GM21423 (cell line): Measurements from ENCODE around the gene DENND2D.

Experiments used
- ATAC-seq: cut with Tn5 transposase; IDR thresholded peaks from one replicate; pipeline ENCODE4 v1.9.1; 2021; ENCODE audit warnings: mild to moderate bottlenecking, moderate library complexity; ENCODE audit not compliant: unreplicated experiment

The DENND2D gene

DNA sequence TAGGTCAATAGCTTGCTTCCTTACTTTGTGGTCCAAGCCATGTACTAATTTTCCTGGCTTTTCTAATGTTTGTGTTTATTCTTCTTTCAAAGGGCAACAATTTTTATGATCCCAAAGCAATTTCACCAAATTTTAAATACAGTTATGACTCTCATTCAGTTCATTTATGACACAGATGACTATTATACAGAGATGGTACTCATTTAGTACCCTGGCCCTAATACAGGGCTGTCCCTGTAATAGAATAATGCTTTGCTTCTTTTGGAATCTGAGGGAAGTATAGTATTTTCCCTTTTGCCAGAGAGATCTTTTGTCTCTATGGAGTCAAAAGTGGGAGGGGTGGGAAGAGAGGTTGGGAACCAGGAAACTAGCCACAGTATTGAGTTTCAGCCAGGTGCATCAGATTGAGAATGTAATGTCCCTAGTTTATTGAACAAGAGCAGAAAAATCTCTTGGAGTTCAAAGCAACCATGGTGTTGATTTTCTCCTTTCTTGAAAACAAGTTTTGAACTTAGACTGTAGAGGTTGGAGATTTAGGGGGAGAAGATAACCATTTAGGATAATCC, 20.4 kb downstream of the DENND2D start:
- no peak for ATAC-seq

DNA sequence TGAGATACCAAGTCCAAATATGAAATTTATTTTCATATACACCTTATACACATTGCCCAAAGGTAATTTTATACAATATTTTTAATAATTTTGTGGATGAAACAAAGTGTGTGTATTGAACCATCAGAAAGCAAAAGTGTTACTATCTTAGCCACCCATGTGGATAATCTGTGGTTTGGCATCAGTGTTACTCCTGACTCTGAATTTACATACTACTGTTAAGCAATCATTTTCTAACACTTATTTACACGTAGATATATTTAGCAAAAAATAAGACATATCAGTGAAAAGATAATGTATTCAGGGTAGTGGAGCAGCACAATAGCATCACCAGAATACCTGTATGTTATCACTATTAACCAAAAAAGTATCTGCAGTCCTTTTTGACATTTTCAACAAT, 23.8 kb downstream of the DENND2D start:
- ATAC-seq: peak; percentile 69

DNA sequence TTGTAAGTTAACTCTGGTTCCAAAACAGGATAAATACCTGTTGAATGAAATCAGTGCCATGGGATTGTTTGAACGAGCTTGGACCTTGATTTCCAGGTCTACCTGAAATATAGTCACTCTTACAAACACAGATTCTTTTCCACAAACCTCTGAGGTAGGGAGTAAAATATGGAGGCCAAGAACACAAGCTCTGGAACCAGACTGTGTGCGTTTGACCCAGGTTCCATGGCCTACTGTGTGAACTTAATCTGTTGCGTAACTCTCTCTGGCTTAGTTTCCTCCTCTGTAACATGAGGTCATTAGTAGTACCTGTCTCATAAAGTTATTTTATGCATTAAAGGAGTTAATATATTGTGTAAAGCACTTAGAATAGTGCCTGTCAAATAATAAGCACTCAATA, 25.1 kb downstream of the DENND2D start:
- no peak for ATAC-seq

DNA sequence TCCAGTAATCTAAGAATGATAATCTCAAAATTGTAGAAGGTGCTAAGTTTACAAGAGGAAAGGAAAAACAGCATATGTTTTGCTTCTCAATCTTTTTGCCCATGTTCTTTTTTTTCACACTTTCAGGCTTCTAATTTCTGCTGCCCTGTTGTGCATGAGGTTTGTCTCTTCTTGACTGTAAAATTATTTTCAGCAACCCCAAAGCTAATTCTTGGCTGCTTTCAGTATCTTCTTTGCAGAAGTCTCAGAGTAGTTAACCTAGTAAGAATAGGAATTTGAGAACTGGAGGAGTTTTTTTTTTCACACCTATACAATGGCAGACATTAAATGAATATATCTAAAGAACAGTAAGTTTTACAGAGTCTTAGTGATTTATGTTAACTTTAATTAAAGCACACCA, 26.4 kb downstream of the DENND2D start:
- ATAC-seq: no peak

DNA sequence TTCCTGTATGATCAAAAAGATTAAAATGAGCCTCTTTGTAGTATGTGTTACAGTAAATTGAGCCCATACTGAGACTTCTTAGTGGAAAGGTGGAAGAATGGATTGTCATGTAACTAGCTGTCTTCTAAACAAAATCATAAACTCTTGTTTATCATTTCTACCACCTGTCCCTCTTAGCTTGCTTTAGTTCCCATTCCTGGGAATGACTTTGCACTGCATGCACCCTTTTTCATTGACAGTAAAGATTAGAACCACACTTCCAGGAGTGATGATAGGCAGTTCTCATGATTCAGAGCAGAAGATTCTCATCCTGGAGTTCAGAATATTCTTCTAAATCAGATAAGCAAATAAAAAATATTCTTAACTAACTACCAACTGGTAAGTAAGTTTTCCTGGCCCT, 28.0 kb downstream of the DENND2D start:
- no peak for ATAC-seq

DNA sequence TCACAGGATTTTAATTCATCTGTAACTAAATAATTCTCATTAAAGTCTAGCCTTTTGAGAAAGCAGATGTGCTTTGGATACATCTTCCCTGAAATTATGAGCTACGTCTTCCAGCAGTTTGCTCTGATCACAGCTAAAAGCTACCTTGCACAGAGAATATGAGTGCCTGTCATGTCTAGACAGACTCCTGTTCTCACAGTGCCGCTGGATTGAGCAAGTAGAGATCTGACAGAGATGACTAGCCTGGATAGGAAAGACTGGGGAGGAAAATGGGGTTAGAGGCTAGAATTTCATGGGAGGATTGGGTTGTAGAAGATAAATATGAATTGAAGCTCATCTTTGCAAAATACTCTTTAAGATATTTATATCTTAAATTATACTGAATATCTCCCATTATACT, 36.3 kb downstream of the DENND2D start:
- ATAC-seq: no peak

DNA sequence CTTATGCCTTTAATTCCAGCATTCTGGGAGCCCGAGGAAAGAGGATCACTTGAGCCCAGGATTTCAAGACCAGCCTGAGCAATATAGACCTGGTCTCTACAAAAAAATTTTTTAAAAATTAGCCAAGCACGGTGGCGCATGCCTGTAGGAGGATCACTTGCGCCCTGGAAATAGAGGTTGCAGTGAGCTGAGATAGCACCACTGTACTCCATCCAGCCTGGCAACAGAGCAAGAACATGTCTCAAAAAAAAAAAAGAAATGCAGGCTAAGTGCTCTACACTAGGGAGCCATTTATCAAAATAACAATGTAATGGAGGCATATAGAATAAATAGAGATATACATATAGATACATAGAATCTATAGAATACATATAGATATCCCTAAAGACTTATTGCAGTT, 37.1 kb downstream of the DENND2D start:
- no peak for ATAC-seq

DNA sequence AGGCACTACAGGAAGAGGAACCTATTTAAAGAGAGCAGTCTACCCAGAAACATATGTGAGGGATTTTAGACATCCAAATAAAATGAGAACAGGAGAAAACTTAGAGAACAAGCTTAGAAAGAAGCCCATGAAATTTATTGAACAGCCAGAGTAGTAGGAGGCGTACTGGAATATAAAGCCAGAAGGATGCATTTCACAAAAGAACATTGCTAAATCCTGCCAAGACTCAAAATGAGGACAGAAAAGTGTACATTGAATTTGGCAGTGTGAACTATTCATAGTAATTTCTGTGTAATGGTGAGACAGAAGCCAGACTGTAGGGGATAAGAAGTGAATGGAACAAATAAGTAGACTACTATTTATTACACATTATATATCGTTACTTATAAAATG, 38.0 kb downstream of the DENND2D start:
- no peak for ATAC-seq

DNA sequence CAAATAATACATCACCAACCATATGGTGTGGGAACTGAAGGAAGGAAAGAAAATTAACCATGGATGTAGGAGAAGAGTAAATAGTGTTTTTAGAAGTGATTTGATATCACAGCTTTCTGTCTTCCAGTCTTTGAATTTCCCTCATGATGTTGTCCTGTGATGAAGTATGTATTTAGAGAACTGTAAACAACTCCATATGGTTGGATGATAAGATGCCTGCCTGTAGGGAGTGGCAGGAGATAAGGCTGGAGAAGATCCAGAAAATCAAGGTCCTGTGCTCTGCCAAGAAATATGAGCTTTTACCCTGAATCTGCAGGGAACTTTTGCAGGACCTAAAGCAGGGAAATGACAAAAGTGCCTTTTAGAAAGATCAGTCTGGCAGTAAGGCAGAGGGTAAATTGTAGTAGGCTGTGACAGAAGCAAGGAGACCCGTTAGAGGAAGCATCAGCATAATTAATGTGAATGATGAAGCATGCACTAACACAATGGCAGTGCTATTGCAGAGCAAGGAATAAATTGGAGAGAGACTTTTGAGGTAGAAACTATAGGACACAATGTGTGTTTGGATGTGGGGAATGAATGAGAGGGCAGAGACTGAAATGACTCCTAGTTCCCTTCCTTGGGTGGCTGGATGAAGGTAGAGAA, 38.5 kb downstream of the DENND2D start:
- no peak for ATAC-seq

DNA sequence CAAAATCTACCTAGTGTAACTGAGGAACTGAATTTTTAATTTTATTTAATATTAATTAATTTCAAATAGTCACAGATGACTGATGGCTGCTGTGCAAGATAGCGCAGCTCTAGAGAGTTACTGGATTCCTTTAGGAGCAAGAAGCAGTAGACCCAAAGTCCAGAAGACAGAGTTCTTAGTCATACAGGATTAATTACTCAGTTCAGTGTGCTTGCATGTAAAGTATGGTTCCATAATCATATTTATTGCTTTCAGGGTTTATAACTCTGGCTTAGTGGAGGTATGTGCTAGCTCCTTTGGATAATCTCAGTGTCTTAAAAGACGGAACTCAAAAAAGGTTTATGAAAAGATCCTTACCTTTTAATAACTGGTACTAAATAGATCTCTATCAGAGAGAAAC, 43.0 kb downstream of the DENND2D start:
- no peak for ATAC-seq

DNA sequence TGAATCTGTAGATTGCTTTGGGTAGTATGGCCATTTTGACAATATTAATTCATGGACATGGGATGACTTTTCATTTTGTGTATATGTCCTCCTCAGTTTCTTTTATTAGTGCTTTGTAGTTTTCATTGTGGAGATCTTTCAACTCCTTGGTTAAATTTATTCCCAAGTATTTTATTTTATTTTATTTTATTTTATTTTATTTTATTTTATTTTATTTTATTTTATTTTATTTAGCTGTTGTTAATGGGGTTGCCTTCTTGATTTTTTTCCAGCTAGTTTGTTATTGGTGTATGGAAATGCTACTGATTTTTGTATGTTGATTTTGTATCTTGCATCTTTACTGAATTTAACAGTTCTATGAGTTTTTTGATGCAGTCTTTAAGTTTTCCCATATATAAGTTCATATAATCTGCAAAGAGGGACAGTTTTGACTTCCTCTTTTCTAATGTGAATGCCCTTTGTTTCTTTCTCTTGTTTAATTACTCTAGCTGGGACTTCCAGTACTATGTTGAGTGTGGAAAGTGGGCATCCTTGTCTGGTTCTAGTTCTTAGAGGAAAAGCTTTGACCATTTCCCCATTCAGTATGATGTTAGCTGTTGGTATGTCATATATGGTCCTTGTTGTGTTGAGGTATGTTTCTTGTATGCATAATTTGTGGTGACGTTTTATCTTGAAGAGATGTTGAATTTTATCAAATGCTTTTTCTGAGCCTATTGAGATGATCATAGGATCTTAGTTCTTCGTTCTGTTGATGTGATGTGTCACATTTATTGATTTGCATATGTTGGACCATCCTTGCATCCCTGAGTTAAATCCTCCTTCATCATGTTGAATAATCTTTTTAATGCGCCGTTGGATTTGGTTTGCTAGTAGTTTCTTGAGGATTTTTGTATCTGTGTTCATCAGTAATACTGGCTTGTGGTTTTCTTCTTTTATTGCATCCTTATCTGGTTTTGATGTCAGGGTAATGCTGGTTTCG, 46.1 kb downstream of the DENND2D start:
- ATAC-seq: no peak

DNA sequence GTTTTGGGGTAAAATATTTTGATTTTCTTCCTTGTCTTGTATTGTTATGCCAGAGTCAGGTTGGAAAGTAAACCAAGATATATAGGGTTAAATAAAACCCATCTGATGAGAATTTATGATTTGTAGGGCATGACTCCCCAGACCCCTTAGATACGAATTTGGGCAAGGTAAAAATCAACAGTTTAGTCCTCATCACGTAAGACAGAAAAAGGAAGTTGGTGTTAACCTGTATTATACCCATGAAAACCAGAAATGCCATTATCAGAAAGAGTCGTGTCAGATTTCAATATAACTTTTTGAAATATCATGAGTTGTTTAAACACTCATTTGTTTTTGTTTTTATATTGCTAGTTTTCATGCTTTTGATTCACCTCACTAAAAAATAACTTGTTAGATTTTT, 48.6 kb downstream of the DENND2D start:
- ATAC-seq: no peak

DNA sequence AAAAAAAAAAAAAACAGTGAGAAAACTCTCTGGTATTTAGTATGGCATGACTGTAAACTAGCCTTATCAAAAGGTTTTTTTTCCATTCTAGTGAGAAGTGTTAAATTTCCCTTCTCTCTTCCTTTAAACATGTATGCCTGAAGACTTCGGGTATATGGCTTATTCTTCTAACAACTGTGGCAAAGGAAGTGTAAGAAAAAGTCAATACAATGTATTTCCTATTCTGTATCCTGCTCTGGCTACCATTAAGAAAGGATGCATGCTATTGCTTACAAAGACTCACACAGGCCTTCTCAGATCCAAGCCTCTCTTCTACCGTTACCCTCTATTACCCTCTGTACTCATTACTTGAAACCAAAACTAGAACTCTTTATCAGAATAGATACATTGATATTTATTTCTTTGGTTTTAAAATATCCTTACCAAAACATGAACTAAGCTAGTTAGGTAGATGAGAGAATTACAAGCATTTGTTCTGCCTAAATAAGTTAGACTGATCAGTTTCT, 52.0 kb downstream of the DENND2D start:
- ATAC-seq: no peak

DNA sequence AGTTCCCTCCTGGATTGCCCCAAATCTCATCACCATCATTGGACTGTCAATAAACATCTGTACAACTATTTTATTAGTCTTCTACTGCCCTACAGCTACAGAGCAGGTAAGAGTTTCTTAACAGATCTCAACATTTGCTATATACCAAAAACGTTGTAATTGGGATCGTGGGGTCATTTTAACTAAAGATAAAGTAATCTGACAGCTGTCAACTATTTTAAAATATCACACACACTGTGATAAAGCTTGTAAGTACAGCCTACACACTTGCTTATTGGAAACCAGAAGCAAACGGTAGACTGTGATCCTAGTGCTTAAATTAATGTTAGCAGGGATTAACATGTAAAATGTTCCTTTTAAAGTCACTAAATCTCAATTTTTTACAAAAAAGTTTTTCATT, 52.5 kb downstream of the DENND2D start:
- ATAC-seq: no peak

DNA sequence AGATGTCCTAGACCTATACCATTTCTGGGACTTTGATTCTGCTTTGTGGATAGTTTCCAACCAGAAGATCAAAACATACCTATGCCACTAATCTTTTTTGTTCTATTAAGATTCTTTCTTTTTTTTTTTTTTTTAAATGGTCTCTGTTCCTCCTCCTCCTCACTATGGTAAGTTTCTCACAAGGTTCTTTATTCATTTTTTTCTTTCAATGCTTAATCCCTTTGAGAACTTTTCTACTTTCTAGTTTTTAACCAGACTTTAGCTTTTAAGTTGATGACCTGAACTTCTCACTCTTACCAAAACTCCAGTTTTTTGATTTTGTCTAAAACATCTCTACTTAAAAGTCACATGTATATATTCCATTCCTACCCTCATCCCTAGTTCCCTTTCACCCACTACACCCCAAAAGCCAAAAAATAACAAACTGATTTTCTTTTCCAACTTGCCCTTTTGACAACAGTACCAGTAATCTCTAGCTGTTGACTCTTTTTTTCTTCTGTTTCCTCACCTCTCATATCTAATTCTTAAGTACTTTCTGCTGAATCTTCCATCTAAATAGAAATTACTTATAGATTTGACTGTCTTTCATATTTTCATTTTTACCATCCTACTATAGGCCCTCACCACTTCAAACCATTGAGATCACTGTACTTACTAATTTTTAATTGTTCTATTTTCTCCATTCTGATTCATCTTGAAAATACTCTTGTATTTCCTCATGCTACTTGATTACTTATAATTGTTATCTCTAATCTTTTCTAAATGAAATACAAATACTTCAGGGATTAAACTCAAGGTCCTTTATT, 54.3 kb downstream of the DENND2D start:
- ATAC-seq: no peak

DNA sequence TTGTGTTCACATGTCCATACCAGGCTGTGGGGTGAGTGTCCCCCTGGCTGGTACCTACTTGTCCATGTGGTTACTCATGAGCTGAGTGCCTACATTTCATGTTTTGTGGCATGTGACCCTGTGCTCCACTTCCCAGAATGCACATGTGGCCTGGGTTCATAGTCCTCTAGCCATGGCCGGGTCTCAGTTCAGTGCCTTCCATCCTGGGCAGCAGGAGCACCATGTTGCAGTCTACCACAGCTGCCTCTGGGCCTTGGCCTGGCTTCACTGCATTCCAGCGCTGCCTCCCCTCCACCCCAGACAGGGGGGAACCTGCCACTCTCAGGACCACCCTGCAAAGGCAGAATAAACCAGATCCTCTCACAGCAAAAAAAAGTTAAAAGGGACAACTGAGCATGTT, 54.9 kb downstream of the DENND2D start:
- ATAC-seq: no peak

DNA sequence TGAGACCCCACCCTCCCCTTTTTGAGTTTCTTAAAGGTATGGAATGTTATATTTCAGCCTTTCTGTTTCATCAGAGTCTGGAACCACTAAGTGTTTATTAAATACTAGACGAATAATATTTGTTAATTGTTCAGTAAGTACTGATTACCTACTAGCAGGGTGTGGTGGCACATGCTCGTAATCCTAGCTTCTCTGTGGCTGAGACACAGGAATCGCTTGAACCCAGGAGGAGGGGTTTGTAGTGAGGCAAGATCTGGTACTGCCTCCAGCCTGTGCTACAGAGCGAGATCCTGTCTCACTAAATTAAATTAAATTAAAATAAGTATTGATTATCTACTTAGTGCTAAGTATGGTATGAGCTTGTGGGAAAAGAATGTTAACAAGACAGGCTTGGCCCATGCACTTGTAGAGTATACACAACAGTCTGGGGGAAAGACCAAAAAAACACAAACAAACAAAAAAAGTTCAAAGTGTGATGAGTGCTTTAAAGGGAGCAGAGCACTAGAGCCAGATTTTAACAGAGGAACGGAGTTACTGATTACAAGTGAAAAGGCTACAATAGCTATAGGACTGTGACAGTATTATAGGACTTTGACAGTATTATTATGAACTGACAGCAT, 58.0 kb downstream of the DENND2D start:
- no peak for ATAC-seq

DNA sequence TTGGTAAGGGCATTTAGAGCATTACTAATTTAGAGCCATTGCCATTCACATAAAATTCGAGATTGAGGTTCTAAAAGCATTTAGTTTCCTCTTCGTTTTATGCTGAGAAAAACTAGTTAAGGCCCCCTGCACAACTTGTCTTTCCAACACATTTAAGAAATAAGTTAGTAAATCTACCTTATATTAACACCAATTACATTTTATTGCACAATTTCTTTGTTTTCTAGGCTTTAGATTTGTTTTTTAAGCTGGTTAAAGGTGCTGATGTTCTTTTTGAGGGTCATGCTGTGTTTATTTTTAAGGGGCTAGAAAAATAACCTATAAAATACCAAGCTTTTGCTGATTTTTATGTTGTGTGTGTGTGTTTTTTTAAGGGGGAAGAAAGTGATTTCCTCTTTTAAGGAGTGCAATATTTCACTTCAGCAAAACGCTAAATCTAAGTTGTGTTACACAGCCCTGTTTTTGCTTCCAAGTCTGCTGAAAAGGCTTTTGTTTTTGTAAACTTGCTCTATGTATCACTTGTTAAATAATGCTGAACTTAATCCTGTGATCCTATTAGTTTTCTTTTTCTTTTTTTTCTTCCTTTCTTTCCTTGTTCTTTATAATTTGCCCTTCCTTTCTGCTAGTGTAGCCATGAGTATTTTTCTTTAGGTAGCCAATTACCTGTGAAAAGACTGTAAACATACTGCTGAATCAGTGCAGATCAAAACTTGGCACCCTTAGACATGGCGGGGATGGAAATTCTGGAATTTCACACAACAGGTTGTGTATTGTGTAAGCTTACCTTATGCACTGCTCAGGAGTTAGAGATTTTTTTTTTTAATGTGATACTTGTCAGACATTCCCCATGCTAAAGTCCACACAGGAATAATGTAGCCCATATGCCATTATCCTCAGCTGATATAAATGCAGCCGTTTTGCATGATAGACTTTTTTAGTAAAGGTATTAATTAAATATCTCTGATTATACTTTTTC, 58.9 kb downstream of the DENND2D start:
- no peak for ATAC-seq

DNA sequence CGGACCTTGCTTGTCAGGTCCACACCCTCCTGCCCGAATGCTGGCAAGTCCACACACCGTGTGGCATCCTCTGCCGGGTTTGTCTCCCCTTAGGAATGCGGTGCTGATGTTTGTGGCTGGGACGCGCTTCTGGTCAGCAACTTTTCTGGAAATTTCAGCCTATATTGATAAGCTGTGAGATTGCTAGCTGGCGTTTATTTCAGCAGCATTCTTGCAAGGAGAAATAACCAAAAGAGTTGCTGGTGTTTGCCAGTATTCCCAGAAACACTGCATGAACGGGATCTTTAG, 59.8 kb downstream of the DENND2D start:
- ATAC-seq: no peak
